Astrocyte (in vitro differentiated cells and primary cell): Measurements from ENCODE around the gene SOCS2. TPM values are rescaled to one million over a fixed set of nuclear protein-coding genes. Genes with fewer than 3 reads are reported as not detected.

Experiments
- DNase-seq: peaks from one replicate; pipeline ENCODE4 v3.0.0-alpha.2; 2010; ENCODE audit warnings: low read depth
- FAIRE-seq: peaks from 2 replicates; lab custom pipeline; 2011; peaks lifted over from hg19 to GRCh38; lab: Jason Lieb, UNC
- H2AFZ ChIP-seq: 2 replicates; pipeline ENCODE4 v1.6.0; 2012; ENCODE audit warnings: low read depth, low read length, inconsistent platforms
- H3K27ac ChIP-seq: 2 replicates; pipeline ENCODE4 v1.5.1; 2011; ENCODE audit warnings: low read depth, low read length, inconsistent platforms
- H3K27me3 ChIP-seq: 2 replicates; pipeline ENCODE4 v1.6.0; 2011; ENCODE audit warnings: low read length, inconsistent platforms; ENCODE audit not compliant: insufficient read depth
- H3K36me3 ChIP-seq: 2 replicates; pipeline ENCODE4 v1.5.1; 2011; ENCODE audit warnings: low read length, inconsistent platforms; ENCODE audit not compliant: insufficient read depth
- H3K4me1 ChIP-seq: 2 replicates; pipeline ENCODE4 v1.5.1; 2011; ENCODE audit warnings: low read length, inconsistent platforms; ENCODE audit not compliant: insufficient read depth
- H3K4me2 ChIP-seq: 2 replicates; pipeline ENCODE4 v1.6.0; 2012; ENCODE audit warnings: low read length, inconsistent platforms
- H3K4me3 ChIP-seq: 2 replicates; pipeline ENCODE4 v1.5.1; 2011; ENCODE audit warnings: low read depth, mild to moderate bottlenecking, low read length, inconsistent platforms; ENCODE audit not compliant: insufficient read depth
- H3K79me2 ChIP-seq: 2 replicates; pipeline ENCODE4 v1.6.0; 2012; ENCODE audit warnings: mild to moderate bottlenecking, low read length, inconsistent platforms; ENCODE audit not compliant: insufficient read depth
- H3K9ac ChIP-seq: 2 replicates; pipeline ENCODE4 v1.6.0; 2012; ENCODE audit warnings: mild to moderate bottlenecking, low read length, inconsistent platforms
- H3K9me3 ChIP-seq: 2 replicates; pipeline ENCODE4 v1.5.1; 2012; ENCODE audit warnings: low read depth, mild to moderate bottlenecking, low read length, inconsistent platforms; ENCODE audit not compliant: insufficient read depth
- H4K20me1 ChIP-seq: 2 replicates; pipeline ENCODE4 v1.6.0; 2012; ENCODE audit warnings: low read length, inconsistent platforms; ENCODE audit not compliant: insufficient read depth
- H3K27ac Mint-ChIP-seq: one replicate; pipeline ENCODE4 v1.8.0; 2021; ENCODE audit warnings: mild to moderate bottlenecking, mixed read lengths; ENCODE audit not compliant: unreplicated experiment
- H3K27me3 Mint-ChIP-seq: one replicate; pipeline ENCODE4 v1.8.0; 2021; ENCODE audit warnings: low read depth, mixed read lengths; ENCODE audit not compliant: unreplicated experiment
- H3K36me3 Mint-ChIP-seq: one replicate; pipeline ENCODE4 v1.8.0; 2021; ENCODE audit warnings: low read depth, mixed read lengths; ENCODE audit not compliant: unreplicated experiment
- H3K4me1 Mint-ChIP-seq: one replicate; pipeline ENCODE4 v1.8.0; 2021; ENCODE audit warnings: low read depth, mixed read lengths; ENCODE audit not compliant: unreplicated experiment
- H3K4me3 Mint-ChIP-seq: one replicate; pipeline ENCODE4 v1.8.0; 2021; ENCODE audit warnings: mild to moderate bottlenecking, moderate library complexity, mixed read lengths; ENCODE audit not compliant: unreplicated experiment
- H3K9me3 Mint-ChIP-seq: one replicate; pipeline ENCODE4 v1.8.0; 2021; ENCODE audit warnings: mild to moderate bottlenecking, mixed read lengths; ENCODE audit not compliant: unreplicated experiment
- EZH2 ChIP-seq: IDR thresholded peaks from 2 replicates; pipeline ENCODE4 v1.6.1; 2012; ENCODE audit warnings: mild to moderate bottlenecking, low read length, inconsistent platforms; ENCODE audit not compliant: insufficient read depth
- total RNA-seq: library from RNA; stranded (reverse); gene quantifications from 2 replicates; pipeline ENCODE4 v1.2.1, GENCODE V29; 2021
- TF ChIP-seq, protein P1 (sequence below): IDR thresholded peaks from 2 replicates; pipeline ENCODE4 v1.5.1; 2011; ENCODE audit warnings: low read depth, mild to moderate bottlenecking, inconsistent platforms, low read length, moderate library complexity; ENCODE audit not compliant: insufficient read depth

The SOCS2 gene
- total RNA-seq, 1 donor from 2014 or later: 6.4 TPM

DNA sequence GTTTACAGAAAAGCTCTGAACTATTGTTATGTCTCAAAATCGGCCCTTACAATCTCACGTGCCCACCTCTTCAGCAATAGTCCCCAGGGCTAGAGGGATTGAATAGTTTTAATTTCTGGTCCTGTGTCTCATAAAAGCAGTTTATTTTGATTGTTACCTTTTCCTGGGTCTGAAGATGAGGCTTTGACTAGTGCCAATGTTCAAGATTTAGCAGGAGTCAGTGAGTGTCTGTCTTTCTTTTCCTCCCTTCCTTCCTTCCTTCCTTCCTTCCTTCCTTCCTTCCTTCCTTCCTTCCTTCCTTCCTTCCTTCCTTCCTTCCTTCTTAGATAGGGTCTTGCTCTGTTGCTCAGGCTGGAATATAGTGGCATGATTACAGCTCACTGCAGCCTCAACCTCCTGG is 24.7 kb upstream of the SOCS2 start:
- FAIRE-seq: no peak
- H3K27me3 Mint-ChIP-seq: peaks cover 2% of the 10 kb centered on the region
- Histone ChIP-seq H3K36me3 (no peaks in the 10 kb centered on the region), H3K4me2 (no peak overlapping the region), H3K4me1 (no peaks in the 10 kb centered on the region), H3K27me3 (no peaks in the 10 kb centered on the region), H3K9ac (no peak overlapping the region), H3K9me3 (no peaks in the 10 kb centered on the region), H3K27ac (no peak overlapping the region), H3K79me2 (no peaks in the 10 kb centered on the region), H4K20me1 (no peaks in the 10 kb centered on the region), H2AFZ (no peak overlapping the region), H3K4me3 (no peak overlapping the region)
- TF ChIP-seq EZH2: no peak
- TF ChIP-seq, protein P1, sequence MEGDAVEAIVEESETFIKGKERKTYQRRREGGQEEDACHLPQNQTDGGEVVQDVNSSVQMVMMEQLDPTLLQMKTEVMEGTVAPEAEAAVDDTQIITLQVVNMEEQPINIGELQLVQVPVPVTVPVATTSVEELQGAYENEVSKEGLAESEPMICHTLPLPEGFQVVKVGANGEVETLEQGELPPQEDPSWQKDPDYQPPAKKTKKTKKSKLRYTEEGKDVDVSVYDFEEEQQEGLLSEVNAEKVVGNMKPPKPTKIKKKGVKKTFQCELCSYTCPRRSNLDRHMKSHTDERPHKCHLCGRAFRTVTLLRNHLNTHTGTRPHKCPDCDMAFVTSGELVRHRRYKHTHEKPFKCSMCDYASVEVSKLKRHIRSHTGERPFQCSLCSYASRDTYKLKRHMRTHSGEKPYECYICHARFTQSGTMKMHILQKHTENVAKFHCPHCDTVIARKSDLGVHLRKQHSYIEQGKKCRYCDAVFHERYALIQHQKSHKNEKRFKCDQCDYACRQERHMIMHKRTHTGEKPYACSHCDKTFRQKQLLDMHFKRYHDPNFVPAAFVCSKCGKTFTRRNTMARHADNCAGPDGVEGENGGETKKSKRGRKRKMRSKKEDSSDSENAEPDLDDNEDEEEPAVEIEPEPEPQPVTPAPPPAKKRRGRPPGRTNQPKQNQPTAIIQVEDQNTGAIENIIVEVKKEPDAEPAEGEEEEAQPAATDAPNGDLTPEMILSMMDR: no peak
- no peak overlapping the region for H3K4me3 Mint-ChIP-seq
- H3K4me1 Mint-ChIP-seq: no peaks in the 10 kb centered on the region
- H3K27ac Mint-ChIP-seq: no peak overlapping the region
- no peaks in the 10 kb centered on the region for H3K9me3 Mint-ChIP-seq
- no peak for DNase-seq
- no peaks in the 10 kb centered on the region for H3K36me3 Mint-ChIP-seq

DNA sequence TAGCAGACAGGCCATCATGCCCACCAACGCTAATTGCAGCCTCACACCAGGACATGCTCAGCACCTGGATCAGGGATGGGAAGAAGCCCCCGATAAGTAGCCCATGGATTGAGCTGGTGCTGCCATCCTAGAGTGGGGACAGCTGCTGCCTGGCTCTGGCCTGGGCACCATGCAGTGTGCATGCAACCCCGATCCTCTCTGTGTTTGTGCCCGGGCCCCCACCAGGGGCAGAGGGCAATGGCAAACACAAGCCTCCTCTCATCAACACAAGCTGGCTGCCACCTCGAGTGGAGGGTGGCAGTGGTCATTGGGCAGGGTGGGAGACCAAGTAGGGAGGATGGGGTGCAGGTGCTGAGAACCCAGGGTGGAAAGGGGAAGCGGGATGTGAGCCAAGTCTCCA is 23.3 kb upstream of the SOCS2 start:
- peaks cover 3% of the 10 kb centered on the region for H3K36me3 Mint-ChIP-seq
- Histone ChIP-seq H3K27ac (no peak overlapping the region), H3K79me2 (no peaks in the 10 kb centered on the region), H3K36me3 (no peaks in the 10 kb centered on the region), H3K4me3 (no peak overlapping the region), H2AFZ (no peak overlapping the region), H3K27me3 (no peaks in the 10 kb centered on the region), H3K9ac (no peak overlapping the region), H3K4me2 (no peak overlapping the region), H3K4me1 (no peaks in the 10 kb centered on the region), H4K20me1 (no peaks in the 10 kb centered on the region), H3K9me3 (no peaks in the 10 kb centered on the region)
- H3K9me3 Mint-ChIP-seq: no peaks in the 10 kb centered on the region
- no peak overlapping the region for H3K27ac Mint-ChIP-seq
- DNase-seq (no peak), FAIRE-seq (no peak)
- no peak overlapping the region for H3K4me3 Mint-ChIP-seq
- H3K4me1 Mint-ChIP-seq: no peaks in the 10 kb centered on the region
- TF ChIP-seq EZH2: no peak
- TF ChIP-seq, protein P1: no peak
- H3K27me3 Mint-ChIP-seq: peaks cover 2% of the 10 kb centered on the region

DNA sequence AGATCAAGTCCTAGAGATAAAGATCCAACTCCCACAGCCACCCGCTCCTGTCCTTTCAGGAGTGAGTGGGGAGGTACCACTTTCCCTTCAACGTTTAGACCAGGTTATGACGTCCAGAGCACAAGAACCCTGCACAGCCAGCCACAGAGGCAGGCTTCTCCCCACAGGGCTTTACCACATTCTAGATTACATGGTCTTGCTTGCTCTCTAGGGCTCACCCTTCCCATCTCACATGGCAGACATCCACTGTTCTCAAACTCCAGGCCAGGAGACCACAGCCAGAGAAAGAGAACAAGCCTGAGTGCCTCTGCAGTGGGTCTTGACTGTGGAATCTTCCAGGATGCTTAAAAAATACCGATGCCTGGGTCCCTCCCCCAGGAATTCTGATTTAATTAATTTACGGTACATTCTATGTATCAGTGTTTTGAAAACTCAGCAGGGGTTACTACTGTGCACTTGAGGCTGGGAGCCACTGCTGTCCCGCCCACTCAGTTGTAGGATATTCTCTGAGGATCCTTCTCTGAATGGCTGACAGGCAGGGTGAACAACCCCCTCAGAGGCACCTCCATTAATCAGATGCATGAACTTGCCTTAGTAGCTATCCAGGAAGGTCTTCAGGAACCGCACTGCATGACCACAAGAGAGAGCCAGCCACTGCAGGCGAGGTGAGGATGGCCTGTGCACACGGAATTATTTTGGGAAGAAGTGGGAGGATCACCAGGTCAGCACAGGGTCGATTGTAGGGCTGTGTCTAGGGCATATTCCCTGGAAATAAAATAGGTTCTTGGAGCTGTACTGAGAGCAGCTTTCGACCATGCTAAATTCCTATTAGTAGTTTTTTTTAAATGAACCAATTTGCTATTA is 21.5 kb upstream of the SOCS2 start:
- FAIRE-seq: no peak
- peak; percentile 17 for DNase-seq

More for the DNA sequence above, 21.5 kb upstream of the SOCS2 start:
- Histone ChIP-seq H3K9me3 (no peaks in the 10 kb centered on the region), H3K4me1 (no peaks in the 10 kb centered on the region), H3K4me2 (no peak overlapping the region), H3K27me3 (no peaks in the 10 kb centered on the region), H3K9ac (no peak overlapping the region), H3K4me3 (no peak overlapping the region), H4K20me1 (no peaks in the 10 kb centered on the region), H3K36me3 (no peaks in the 10 kb centered on the region), H3K27ac (no peak overlapping the region), H3K79me2 (no peaks in the 10 kb centered on the region), H2AFZ (no peak overlapping the region)
- no peak overlapping the region for H3K27ac Mint-ChIP-seq
- peaks cover 2% of the 10 kb centered on the region for H3K27me3 Mint-ChIP-seq
- H3K4me1 Mint-ChIP-seq: no peaks in the 10 kb centered on the region
- H3K4me3 Mint-ChIP-seq: no peak overlapping the region
- H3K36me3 Mint-ChIP-seq: peaks cover 3% of the 10 kb centered on the region
- no peak for TF ChIP-seq EZH2
- TF ChIP-seq, protein P1: no peak
- no peaks in the 10 kb centered on the region for H3K9me3 Mint-ChIP-seq
